Right hindlimb (tissue), 1 donor: Measurements from ENCODE around the gene SNX5.

Experiments used
- DNase-seq: peaks from one replicate; pipeline ENCODE4 v3.0.0-alpha.2; 2018

The SNX5 gene

DNA sequence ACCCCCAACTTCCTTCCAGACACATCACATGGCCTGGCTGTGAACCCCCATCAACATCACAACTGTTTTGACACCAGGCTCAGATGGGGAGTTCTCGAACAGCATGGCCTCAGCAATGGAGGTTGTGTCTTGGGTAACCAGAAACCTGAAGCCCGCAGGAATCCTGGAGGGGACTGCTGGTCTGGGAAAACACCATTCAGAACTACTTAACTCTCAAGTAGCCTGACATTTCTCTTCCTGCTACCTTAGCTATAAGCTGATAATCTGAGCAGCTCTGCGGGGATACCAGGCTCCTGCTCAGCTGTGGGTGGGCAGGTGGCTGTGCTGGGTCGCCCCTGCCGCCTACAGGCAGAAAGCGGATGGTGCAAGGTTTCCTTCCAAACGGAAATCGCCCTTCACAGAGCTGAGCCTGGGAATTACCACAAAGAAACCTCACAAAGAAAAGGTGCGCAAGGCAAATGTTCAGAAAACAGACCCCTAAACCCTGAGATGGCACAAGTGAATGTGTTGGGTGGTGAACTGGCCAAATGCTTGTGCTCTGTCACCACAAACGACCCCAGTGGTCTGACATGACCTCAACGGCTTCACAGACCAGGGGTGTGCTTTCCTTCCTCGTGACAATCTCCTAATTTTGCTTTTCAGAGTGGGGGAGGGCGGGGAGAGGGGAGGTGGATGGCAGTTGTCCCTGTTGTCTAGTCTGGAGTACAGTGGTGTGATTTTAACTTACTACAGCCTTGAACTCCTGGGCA is 29.5 kb downstream of the SNX5 start:
- DNase-seq = peak; percentile 87

DNA sequence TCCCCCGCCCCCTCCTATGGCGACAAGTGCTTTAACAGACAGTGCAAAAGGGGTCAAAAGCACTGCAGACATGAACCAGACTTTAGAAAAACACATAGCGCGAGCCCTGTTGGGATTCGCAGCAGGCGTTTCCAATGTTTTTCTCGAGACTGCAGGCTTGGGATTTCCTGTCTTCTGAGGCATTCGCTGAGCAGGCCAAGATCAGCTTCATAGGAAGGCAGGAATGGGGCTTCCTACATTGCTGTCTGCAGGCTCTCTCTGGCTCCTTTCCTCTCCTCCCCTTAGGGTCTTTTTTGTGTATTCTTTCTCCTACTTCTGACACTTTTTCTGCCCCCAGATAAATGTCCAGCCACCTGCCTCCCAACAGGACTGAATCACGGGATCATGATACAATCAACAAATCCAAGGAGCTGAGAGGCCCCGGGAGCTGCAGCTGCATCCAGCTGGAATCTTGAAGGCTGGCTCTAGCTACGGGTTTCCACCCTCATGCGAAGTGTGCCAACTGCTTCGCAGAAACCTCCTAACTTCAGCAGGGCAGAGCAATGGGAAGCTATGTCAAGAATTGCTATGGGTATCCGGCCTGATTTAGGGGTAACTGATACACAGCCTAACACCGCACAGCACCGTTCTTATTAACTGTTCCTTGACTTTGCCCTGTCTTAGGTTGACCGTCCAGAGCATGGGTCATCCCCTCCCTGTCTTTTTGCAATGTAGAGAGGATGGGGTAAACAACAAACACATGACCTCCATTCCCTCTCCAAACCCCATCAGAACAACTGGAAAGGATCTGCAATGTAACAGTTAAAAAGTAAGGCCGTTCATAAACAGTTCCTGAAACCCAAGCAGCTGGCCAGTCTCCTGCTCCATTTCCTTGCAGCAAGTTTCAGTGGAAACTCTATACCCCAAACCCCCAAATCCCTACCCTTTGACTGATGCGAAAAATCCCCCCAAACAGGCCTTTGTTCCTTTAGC is 31.5 kb downstream of the SNX5 start:
- DNase-seq = peak; percentile 93

DNA sequence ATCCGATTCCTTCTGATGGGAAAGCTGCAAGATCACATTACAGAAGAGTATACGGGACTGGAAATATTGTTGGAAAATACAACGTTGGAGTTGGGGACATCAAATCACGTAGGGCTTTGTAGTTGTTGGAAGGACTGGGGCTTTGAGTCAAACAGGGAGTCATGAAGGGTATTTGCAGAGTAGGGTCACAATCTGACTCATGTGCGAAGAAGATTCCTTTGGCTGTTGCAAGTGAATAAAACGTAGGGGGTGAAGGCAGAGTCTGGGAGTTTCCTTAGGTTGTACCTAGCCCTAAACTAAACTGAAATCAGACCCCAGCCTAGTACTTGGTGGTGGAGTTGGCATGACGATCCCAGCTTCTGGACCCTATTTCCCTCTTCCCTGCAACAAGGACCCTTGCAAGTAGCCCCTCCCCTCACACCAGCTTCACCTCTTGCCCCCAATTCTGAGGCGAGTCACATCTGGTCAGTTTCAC is 32.3 kb downstream of the SNX5 start:
- no peak for DNase-seq

DNA sequence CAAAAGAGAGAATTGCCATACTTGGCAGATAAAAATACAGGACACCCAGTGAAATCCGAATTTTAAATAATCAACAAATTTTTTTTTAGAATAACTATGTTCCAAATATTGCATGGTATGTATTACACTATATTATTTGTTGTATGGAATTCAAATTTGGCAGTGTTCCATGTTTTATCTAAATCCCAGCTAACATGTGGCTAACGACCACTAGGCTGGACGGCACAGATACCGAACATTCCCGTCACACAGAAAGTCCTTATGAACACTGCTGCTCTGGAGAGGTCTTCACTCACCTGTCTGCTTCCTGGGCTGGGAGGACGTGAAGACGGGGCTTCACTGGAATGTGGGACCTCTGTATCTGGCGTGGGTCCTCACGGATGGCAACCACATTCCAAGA is 32.8 kb downstream of the SNX5 start:
- no peak for DNase-seq

DNA sequence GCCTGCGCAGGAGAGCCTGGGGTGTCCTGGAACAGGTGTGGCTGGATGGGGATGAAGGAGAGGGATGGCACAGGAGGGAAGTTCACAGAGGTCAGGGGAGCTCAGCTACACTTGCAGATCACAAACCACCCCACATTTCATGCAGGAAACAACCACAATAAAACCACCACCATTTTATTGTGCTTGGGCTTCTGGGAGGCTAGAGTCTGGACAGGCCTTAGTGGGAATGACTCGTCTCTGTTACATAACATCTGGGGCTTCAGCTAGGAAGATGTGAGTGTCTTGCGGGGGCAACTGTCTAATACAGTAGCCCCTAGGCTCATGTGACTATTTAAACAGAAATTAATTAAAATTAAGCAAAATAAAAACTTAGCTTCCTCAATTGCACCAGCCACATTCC is 33.4 kb downstream of the SNX5 start:
- DNase-seq = no peak

DNA sequence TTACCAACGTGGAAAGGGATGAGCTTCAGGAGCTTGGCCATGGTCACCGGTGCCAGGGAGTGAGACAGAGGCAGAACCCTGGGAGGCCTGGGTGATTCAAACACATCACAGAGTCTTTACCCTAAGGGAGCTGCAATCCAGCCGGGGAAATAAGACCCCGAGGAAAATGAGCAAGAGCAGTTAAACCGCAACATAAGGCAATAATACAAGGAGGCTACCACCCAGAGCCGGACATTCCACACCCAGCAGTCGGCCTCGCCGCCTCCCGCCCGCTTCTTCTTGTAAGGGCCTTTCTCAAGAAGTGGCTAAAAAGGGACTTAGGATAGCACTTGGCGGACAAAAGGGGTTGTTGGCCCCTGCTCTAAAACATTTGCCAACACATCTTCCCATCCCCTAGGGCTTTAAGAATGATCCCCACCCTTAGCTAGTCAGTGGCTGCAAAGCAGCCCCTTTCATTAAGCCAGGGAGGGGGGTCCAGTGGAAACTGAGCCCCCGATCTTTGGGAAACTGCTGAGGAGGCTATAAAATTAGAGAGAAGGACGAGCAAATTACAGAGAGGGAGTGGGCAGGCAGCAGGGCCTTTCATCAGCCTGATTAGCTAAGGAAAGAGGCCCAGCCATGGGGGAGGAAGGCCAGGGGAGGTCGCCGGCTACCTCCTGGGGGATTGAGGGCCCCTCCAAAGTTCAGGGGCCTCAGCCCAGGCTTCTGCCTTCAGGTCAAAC is 34.3 kb downstream of the SNX5 start:
- DNase-seq = peak; percentile 55

DNA sequence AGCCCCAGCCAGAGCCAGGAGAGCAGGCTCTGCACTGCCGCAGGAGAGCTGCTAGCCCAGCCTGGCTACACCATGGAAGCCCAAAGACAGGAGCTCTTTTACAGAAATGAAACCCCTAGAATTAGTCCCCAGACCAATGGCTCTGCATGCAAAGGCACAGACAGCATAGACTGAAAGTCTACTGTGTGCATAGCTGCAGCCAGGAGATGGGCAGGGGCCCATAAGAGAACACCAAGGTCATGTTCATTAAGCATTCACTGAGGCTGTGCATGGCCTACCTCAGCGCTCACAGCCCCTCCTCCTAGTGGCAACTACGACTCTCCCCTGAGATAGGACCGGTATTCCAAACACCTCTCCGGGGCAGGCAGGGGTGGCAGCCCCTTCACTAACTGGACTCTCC is 34.9 kb downstream of the SNX5 start:
- DNase-seq = no peak

DNA sequence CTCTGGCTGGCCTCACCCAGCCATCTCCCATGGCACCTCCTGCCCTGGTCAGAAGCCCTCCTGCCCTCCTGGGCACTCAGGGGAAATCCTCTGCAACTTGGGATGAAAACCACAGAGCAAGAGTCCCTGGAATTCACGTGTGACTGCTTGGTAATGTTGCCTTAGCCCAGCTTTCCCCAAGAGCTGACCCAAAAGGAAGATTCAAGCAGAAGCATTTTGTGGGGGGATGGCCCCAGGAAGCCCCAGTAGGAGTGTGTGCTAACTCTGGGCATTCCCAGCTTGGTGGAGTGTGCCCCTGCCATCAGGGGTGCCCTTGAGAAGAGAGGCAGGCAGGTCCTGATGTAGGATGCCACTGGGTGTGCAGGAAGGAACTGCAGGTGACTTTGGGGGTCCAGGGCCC is 35.5 kb downstream of the SNX5 start:
- DNase-seq = no peak

DNA sequence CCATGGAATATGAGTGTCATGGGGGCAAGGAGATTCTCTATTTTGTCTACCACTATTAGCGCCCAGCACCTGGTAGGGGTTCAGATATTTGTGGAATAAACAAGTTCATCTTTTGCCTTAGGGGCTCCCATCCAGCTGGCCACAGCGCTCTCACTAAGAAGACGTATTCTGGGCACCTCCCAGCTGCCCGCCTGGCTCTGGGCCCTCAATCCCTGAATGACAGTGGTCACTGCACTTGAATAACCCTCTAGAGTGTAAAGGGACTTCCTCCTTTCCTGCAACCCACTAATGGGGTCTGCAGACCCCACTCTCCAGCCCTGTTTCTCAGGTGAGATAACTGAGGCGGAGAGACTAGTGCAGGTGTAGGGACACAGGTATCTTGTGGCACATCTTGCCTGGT is 36.2 kb downstream of the SNX5 start:
- peak; percentile 61 for DNase-seq

DNA sequence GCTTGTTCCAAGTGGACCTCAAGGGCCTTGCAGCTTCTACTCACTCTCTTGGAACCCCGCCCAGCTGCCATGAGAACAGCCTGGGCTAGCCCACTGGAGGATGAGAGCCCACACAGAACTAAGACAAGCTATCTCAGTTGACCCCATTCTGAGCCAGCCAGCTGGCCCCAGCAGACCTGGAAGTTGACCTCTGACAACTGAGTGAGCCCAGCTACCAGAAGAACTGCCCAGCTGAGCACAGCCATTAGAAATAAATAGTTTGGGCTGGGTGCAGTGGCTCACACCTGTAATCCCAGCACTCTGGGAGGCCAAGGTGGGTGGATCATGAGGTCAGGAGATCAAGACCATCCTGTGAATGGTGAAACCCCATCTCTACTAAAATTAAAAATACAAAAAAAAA is 37.1 kb downstream of the SNX5 start:
- no peak for DNase-seq

DNA sequence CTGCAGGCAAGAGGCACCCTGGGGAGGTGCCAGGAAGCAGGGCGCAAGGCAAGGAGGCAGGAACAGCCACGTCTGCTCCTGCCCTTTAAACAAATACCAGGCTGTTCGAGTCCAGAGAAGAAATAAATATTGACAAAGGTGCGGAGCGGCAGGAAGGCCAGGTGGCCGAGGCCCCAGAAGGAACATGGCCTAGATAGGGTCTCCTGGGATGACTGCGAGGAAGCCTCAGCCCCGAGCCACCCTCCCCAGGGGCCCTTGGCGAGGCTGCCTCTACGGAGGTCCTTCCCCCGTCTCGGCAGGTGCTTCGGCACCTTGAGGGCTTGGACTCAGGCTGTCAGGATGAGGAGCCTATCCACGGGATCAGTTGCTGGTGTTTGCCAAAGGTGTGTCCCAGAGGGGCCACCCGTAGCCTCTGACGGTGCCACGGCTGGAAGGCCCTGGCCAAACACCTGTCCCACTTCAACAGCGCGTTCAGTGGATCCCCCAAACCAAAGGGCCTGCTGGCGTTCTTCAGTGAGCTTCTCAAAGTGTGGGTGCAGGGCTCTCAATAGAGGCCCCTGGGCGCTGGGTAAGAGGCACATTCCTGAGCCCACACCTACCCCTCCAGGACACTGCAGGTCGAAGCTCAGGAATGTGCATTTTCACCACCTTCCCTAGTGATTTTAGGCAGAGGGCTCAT is 39.8 kb downstream of the SNX5 start:
- no peak for DNase-seq

DNA sequence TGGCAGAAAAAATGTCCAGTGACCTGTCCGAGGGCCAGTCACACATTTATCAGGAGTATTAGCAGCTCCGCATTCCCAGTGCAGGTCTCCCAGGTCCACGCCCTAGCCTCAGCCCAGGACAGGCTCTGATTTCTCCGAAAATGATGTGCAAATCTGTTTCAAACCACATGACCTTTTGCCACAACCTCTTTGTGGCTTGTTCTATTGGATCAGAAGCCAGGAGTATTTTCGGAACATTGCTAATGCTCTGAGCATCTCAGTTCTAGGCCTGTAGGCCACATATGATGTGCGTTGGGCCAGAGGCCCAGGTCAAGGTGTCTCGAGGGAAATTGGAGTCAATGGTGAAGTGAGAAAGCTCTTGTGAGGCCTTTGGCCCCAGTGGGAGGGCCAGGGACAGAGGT is 40.4 kb downstream of the SNX5 start:
- DNase-seq = peak; percentile 42

DNA sequence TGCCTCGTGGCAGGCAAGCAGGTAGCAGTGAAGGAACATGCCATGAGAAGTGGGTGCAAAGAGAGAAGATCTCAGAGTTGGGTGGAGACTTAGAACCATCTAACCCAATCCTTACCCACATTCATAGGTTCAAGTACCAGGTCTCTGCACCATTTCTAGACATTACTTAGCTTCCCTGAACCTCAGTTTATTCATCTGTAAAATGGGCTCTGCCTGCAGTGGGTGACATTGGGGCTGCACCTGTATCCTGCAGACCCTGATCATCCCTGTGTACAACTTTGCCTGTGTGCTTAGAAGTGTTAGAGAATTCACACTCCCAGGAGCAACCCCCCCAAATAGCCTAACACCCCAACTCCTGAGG is 42.7 kb downstream of the SNX5 start:
- DNase-seq = no peak

DNA sequence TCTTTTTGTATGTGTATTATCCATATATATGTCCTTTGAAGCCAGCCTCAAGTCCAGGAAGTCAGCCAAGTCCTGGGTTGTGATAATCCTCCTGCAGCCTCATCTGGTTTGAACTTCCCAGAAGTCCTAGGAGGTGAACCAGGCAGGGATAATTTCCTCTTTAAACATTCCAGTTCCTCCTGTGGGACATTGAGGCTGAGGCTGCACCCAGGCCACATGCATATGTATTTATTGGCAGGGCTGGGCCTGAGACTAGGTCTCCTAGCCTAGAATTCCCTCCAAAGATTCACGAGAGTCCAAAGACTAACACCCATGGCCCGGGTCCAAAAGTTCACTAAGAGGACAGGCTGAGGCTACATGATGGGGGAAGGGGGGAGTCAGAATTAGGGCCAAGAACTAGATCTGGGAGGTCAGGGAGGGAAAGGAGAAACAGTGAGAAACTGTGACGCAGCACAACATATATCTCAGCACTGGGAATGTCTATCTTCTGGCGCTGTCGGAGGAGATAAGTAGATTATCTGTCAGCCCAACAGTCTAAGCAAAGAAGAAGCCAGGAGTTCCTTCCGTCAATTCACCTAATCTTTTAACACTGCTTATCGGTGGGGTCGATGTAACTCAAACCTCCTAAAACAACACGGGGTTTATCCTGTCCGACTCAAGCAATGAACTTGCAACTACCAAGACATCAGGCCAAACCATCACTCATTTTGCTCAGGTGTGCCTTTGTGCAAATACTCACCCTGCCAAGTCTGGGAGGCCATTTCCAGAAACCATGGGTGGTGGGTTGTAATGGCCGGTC is 43.3 kb downstream of the SNX5 start:
- DNase-seq = peak; percentile 88

DNA sequence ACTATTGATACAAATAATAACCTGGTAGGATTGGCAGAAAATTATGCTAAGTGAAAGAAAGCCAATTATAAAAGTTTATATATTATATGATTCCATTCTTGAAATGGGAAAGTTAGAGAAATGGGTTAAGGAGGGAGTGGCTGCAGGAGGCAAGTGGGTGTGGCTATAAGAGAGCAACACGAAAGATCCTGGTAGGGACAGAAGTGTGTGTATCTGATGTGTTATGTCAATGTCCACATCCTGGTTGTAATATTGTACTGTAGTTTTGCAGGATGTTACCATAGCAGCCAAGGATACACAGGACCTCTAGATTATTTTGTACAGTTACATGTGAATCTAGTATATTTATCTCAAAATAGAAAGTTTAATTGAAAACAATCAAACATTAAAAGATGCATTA is 46.8 kb downstream of the SNX5 start:
- DNase-seq = no peak

DNA sequence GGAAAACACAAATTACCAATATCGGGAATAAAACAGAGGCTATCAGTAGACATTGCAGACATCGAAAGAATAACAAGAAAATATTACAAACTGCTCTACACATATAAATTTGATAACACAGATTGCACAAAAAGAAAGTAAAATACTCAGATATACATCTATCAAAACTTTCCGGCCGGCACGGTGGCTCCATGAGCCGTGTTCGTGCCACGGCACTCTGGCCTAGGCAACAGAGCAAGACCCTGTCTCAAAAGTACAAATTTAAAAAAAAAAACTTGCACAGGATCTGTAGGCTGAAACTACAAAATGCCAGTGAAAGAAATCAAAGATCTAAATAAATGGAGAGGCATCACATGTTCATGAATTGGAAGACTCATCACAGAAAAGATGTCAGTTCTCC is 49.4 kb downstream of the SNX5 start:
- no peak for DNase-seq

DNA sequence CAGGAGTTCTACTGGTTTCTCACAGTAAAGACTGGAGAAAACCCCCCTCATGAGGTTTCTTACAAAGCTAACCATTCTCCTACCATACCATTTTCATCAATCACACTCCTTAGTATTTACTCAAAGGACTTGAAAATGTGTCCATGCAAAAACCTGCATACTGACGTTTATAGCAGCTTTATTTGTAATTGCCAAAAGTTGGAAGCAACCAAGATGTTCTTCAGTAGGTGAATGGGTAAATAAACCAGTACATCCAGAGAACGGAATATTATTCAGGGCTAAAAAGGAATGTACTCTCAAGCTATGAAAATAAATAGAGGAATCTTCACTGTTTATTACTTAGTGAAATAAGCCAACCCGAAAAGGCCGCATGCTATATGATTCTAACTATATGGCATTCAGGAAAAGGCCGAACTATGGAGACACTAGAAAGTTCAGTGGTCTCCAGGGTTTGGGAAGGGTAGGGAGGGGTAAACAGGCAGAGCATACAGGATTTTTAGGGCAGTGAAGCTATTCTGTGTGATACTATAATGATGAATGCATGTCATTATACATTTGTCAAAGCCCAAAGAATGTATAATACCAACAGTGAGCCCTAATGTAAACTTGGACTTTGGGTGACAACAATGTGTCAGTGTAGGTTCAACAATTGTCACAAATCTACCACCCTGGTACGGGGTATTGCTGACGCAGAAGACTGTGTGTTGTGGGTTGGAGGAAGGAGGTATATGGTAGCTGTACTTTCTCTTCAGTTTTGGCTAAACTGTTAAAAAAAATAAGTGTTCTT is 50.6 kb downstream of the SNX5 start:
- no peak for DNase-seq

DNA sequence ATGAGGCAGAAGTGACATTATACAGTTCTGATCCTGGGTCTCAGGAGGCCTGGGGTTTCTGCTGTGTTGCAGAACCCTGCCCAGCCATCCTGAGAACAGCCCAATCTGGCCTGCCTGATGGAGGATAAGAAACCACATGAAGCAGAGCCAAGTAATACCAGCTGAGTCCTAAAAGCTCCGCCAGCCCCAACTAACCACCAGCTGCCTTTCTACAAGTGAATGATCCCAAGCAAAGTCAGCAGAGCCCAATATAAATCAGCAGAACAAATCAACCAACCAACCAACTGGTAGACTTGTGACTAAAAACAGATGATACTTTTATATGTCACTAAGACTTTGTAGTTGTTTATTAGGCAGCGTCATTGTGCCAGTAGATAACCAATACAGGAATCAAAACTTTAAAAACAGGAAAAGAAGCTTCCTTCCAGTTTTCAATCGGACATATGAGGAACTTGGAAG is 52.1 kb downstream of the SNX5 start:
- peak; percentile 64 for DNase-seq

DNA sequence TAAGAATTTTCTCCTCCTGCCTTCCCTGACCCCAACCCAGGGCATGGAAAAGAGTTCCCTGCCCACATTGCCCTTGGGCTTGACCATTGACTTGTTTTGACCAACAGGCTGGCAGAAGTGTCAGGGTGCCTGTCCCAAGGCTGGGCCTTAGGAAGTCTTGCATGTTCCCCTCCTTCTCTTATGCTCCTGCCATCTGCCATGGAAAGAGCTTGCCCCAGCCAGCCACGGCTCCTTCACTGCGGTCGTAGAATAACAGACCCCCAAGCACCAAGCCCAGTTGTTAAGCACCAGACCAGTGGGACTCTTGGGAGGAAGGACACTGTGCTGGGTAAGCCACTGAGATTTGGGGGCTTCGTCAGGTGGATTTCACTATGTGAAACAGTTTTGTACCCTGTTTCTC is 53.6 kb downstream of the SNX5 start:
- no peak for DNase-seq

DNA sequence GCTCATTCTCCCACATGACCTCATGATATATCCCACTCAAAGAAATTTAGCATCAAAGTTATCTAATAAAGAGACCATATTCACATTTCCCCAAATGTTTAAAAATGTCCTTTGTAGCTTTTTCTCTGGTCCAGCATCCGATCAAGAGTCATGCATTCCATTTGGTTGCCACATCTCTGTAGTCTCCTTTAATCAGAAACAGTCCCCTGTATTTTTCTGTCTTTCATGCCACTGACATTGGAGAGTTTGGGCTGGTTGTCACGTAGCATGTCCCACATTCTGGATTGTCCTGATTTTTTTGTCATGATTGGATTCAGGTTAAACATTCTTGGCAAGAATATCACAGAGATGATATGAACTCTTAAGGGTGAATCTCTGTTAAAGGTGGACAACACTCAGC is 55.7 kb downstream of the SNX5 start:
- DNase-seq = no peak

DNA sequence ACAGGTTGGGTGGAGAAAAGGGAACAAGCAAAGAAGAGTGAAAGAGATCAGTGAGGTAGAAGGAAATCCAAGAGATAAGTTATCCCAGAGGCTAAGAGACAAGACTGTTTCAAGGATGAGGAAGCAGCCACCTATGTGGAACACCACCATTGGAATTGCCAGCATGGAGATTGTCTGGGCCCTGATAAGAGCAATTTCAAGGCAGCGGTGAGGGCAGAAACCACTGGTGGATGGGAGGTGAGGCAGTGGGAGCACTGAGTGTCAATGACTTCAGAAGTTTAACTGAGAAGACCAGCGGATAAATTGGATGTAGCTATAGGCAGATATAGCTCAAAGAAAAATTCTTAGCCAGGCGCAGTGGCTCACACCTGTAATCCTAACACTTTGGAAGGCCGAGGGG is 56.7 kb downstream of the SNX5 start:
- no peak for DNase-seq
